Neuronal stem cell (in vitro differentiated cells): ENCODE measurements around the gene PRIM2.
"Not testable (repeated sequence)": the region's sequence is repeated elsewhere in the genome, so short reads cannot be mapped to it uniquely, and the experiment has no call there.

Experiments
- DNase-seq: peaks from one replicate; pipeline ENCODE4 v3.0.0-alpha.2; 2013; ENCODE audit warnings: low spot score
- H2AFZ ChIP-seq: one replicate; pipeline ENCODE4 v1.6.1; 2013; ENCODE audit warnings: mild to moderate bottlenecking, low read length, inconsistent platforms
- H2AK5ac ChIP-seq: 2 replicates; pipeline ENCODE4 v1.6.1; 2013; ENCODE audit warnings: low read depth, mild to moderate bottlenecking, inconsistent platforms, low read length, moderate library complexity, mixed read lengths
- H2BK120ac ChIP-seq: 2 replicates; pipeline ENCODE4 v1.6.1; 2013; ENCODE audit warnings: low read depth, mild to moderate bottlenecking, inconsistent platforms, low read length, moderate library complexity, mixed read lengths
- H2BK12ac ChIP-seq: one replicate; pipeline ENCODE4 v1.6.1; 2013; ENCODE audit warnings: low read length, inconsistent platforms
- H2BK15ac ChIP-seq: 2 replicates; pipeline ENCODE4 v1.6.1; 2013; ENCODE audit warnings: mild to moderate bottlenecking, low read length, inconsistent platforms, mixed read lengths
- H2BK5ac ChIP-seq: one replicate; pipeline ENCODE4 v1.6.1; 2013; ENCODE audit warnings: inconsistent platforms, mild to moderate bottlenecking, low read length, moderate library complexity
- H3K14ac ChIP-seq: one replicate; pipeline ENCODE4 v1.6.1; 2013; ENCODE audit warnings: low read length, inconsistent platforms
- H3K18ac ChIP-seq: 2 replicates; pipeline ENCODE4 v1.6.1; 2013; ENCODE audit warnings: low read length, inconsistent platforms
- H3K23ac ChIP-seq: 2 replicates; pipeline ENCODE4 v1.6.1; 2013; ENCODE audit warnings: low read depth, mild to moderate bottlenecking, mixed read lengths, low read length, inconsistent platforms; ENCODE audit not compliant: poor library complexity
- H3K27ac ChIP-seq: replicated peaks from 3 replicates; pipeline ENCODE4 v1.5.1; 2013; ENCODE audit warnings: low read length, inconsistent platforms
- H3K27me3 ChIP-seq, 3 experiments: 2 replicates each; pipeline ENCODE4 v1.6.1; 2013; ENCODE audit warnings: low read length in 3 of 3, mild to moderate bottlenecking in 2 of 3, inconsistent platforms in 1 of 3, low read depth in 1 of 3, mixed read lengths in 1 of 3, moderate library complexity in 1 of 3; ENCODE audit not compliant: control insufficient read depth in 3 of 3, insufficient read depth in 3 of 3
- H3K36me3 ChIP-seq, 2 donors: replicated peaks in 1 of 2; 2 replicates each; pipeline ENCODE4 v1.6.1; 2013; ENCODE audit warnings: low read length in 2 of 2; ENCODE audit not compliant: control insufficient read depth in 2 of 2, insufficient read depth in 2 of 2
- H3K4ac ChIP-seq: 2 replicates; pipeline ENCODE4 v1.6.1; 2013; ENCODE audit warnings: inconsistent platforms, mild to moderate bottlenecking, low read length, moderate library complexity
- H3K4me1 ChIP-seq, 2 donors: 1 replicate in 1 of 2; 2 replicates in 1 of 2; pipeline ENCODE4 v1.6.1; 2013; ENCODE audit warnings: low read length in 2 of 2, low read depth in 1 of 2; ENCODE audit not compliant: control insufficient read depth in 2 of 2, insufficient read depth in 1 of 2
- H3K4me2 ChIP-seq: one replicate; pipeline ENCODE4 v1.6.1; 2013; ENCODE audit warnings: mild to moderate bottlenecking, low read length, inconsistent platforms; ENCODE audit not compliant: insufficient read depth, poor library complexity, severe bottlenecking
- H3K4me3 ChIP-seq, 2 donors: 2 replicates each; pipeline ENCODE4 v1.5.1; 2013; ENCODE audit warnings: low read length in 2 of 2, mild to moderate bottlenecking in 2 of 2, inconsistent platforms in 1 of 2, moderate library complexity in 1 of 2
- H3K79me1 ChIP-seq: one replicate; pipeline ENCODE4 v1.6.1; 2013; ENCODE audit warnings: low read depth, mild to moderate bottlenecking, inconsistent platforms, low read length, moderate library complexity
- H3K9ac ChIP-seq: one replicate; pipeline ENCODE4 v1.6.1; 2013; ENCODE audit warnings: mild to moderate bottlenecking, low read depth, low read length, inconsistent platforms; ENCODE audit not compliant: poor library complexity
- H3K9me3 ChIP-seq, 2 donors: replicated peaks in 1 of 2; 2 replicates each; pipeline versions ENCODE3 to v1.6.1; 2013; ENCODE audit warnings: low read length in 2 of 2, mild to moderate bottlenecking in 2 of 2, inconsistent platforms in 1 of 2, low read depth in 1 of 2, mixed read lengths in 1 of 2, moderate library complexity in 1 of 2; ENCODE audit not compliant: control insufficient read depth in 2 of 2, insufficient read depth in 1 of 2
- H4K8ac ChIP-seq: one replicate; pipeline ENCODE4 v1.6.1; 2013; ENCODE audit warnings: low read depth, mild to moderate bottlenecking, inconsistent platforms, low read length, moderate library complexity
- H4K91ac ChIP-seq: one replicate; pipeline ENCODE4 v1.6.1; 2013; ENCODE audit warnings: low read length, low read depth, mild to moderate bottlenecking, inconsistent platforms; ENCODE audit not compliant: poor library complexity
- WGBS, 2 donors: extraction: QIAGEN DNeasy Blood & Tissue Kit; methylation state at CpG; one replicate each; pipeline ENCODE4 v1.1.7; 2013; ENCODE audit warnings: missing lambda C conversion rate in 2 of 2, mixed read lengths in 1 of 2; ENCODE audit not compliant: insufficient read length in 2 of 2, insufficient replicate concordance in 1 of 2; ENCODE audit errors: extremely low coverage in 2 of 2; 5-methylcytosine and 5-hydroxymethylcytosine counted together

The PRIM2 gene

DNA sequence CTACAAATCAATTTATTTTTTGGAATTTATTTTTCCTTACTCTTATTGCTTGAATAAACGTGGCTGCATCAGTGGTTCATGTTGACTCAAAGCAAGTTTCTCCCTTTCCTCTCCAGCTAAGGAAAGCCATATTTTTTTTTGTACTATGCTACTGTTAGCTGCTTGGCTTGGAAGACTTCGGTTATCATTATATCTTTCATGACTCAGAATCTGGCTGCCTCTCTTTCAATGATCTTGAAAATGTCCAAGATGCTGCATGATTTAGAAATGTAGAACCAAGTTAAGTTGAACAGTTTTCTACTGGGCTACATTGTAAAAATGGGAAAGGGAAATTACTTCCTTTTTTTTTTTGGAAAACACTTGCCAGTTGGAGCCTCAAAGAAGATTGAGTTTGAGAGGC, 44.9 kb downstream of the PRIM2 start:
- H4K8ac ChIP-seq, H3K9me3 ChIP-seq, H4K91ac ChIP-seq, H2BK15ac ChIP-seq, H3K9ac ChIP-seq, H2AFZ ChIP-seq, H3K4ac ChIP-seq, H3K4me3 ChIP-seq, H3K4me1 ChIP-seq, H2AK5ac ChIP-seq, H3K27ac ChIP-seq, DNase-seq, H2BK5ac ChIP-seq, H3K18ac ChIP-seq, H2BK12ac ChIP-seq, H3K14ac ChIP-seq, H3K27me3 ChIP-seq, H2BK120ac ChIP-seq, H3K23ac ChIP-seq, H3K4me2 ChIP-seq, H3K79me1 ChIP-seq, H3K36me3 ChIP-seq: not testable (repeated sequence)
- WGBS, 2 donors, result no CpG with 5 or more reads among the region's 2 CpGs

DNA sequence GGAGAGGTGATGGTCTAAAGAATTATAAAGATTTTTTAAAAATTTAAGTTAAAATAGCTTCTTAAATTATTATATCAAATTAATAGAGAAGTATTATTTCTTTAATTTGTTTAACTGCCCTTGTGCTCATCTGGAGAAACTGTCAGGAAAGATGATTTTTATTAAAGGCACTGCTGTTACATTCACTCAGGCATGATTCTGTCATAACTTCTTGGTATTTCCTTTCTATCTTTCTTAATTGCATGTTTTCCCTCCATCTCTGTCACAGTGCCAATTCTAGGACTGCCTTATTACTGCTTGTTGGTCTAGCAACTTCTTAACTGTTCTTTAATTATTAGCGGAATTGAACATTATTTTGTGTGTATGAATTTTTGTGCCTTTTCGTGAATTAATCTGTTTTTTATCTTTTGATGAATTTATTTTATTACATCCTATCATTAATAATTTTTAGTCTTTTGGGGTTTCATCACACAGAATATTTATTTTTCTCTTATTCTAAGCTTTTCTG, 47.7 kb downstream of the PRIM2 start:
- H3K4me1 ChIP-seq, H3K4ac ChIP-seq, H3K18ac ChIP-seq, H4K8ac ChIP-seq, DNase-seq, H2AK5ac ChIP-seq, H3K4me2 ChIP-seq, H3K4me3 ChIP-seq, H2AFZ ChIP-seq, H3K27ac ChIP-seq, H3K27me3 ChIP-seq, H3K36me3 ChIP-seq, H3K9me3 ChIP-seq, H2BK15ac ChIP-seq, H3K9ac ChIP-seq, H2BK12ac ChIP-seq, H2BK5ac ChIP-seq, H3K14ac ChIP-seq, H2BK120ac ChIP-seq, H4K91ac ChIP-seq, H3K23ac ChIP-seq, H3K79me1 ChIP-seq: not testable (repeated sequence)
- WGBS, 2 donors, result no CpG with 5 or more reads among the region's 2 CpGs

DNA sequence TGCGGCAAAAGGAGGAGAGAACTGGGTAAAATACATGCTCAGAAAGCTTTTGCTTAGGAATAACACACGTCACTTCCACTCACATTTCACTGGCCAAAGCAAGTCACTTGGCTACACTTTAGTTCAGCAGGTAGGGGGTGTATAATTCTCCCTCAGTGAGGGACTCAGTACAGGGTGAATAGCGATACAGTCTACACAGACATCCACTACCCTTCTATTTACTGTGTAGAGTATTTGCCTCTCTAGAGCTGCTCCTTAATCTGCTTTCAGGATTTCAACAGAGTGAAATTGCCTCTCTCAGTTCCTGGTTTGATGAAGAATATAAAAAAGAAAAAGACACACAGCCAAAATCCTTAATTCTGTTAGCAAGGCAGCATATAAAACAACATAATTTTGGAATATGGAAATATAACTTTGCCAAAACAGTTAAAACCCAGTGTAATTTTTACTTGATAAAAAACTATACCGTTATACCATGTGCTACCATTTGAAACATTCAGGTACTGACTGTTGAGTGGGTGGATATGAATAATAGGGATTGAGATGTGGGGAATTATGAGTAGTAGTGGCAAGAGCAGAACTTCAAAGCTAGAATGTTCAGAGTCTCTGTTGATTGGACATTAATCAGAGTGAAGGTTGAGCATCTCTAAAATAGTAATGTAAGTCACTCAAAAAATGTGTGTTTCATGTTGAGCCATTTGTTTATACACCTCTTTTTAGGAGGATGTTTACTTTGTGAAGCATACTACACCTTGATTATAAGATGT, 51.7 kb downstream of the PRIM2 start:
- H3K27me3 ChIP-seq, H3K4me3 ChIP-seq, H3K4ac ChIP-seq, H3K9ac ChIP-seq, H3K79me1 ChIP-seq, H3K14ac ChIP-seq, H2BK15ac ChIP-seq, H3K36me3 ChIP-seq, H4K91ac ChIP-seq, H4K8ac ChIP-seq, H2AFZ ChIP-seq, H3K4me2 ChIP-seq, H2AK5ac ChIP-seq, H2BK12ac ChIP-seq, H2BK5ac ChIP-seq, H3K4me1 ChIP-seq, H2BK120ac ChIP-seq, H3K9me3 ChIP-seq, H3K27ac ChIP-seq, H3K18ac ChIP-seq, DNase-seq, H3K23ac ChIP-seq: not testable (repeated sequence)
- no CpG with 5 or more reads among the region's 4 CpGs for WGBS, 2 donors

DNA sequence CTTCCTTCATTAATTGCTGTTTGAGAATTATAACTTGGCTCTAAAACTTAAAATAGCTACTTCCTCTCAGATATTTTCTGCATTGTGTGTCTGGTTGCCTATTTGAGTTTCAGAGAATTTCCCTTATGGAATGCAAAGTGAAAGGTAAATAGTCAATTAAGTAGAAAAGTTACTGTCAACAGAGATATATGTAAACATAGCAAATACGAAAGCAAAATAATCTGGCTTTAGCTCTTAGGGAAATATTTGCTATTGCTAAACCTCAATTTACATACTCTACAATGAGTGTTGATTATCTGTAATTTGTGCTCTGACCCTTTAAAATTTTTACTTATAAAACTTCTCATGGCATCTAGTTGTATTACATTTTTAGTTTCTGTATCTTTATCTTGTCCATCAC, 54.3 kb downstream of the PRIM2 start:
- H2AK5ac ChIP-seq, H3K9me3 ChIP-seq, H3K4me2 ChIP-seq, H3K27ac ChIP-seq, H3K27me3 ChIP-seq, H3K14ac ChIP-seq, H3K4me3 ChIP-seq, H3K23ac ChIP-seq, H3K79me1 ChIP-seq, H3K4me1 ChIP-seq, H3K4ac ChIP-seq, H2BK5ac ChIP-seq, H4K8ac ChIP-seq, H2BK12ac ChIP-seq, H2AFZ ChIP-seq, H4K91ac ChIP-seq, H2BK120ac ChIP-seq, H3K18ac ChIP-seq, DNase-seq, H3K36me3 ChIP-seq, H2BK15ac ChIP-seq, H3K9ac ChIP-seq: not testable (repeated sequence)
- no CpG with 5 or more reads among the region's 1 CpG for WGBS, 2 donors
